GM04503 (cell line): ENCODE results near the gene SMARCAL1.

Experiments
- DNase-seq: peaks from one replicate; pipeline ENCODE4 v3.0.0-alpha.2; 2012; ENCODE audit warnings: low read depth

Gene SMARCAL1

GRCh38 chr2:216428618-216429350 lies 16.5 kb downstream of the SMARCAL1 start:
- DNase-seq: no peak

GRCh38 chr2:216429428-216429827 lies 17.1 kb downstream of the SMARCAL1 start:
- no peak for DNase-seq

- DNase-seq: no peak
Measured at GRCh38 chr2:216430811-216431530, 18.7 kb downstream of the SMARCAL1 start.

GRCh38 chr2:216431531-216431856 lies 19.2 kb downstream of the SMARCAL1 start:
- no peak for DNase-seq

GRCh38 chr2:216436383-216436782 lies 24.1 kb downstream of the SMARCAL1 start:
- no peak for DNase-seq

GRCh38 chr2:216441308-216442010 lies 29.2 kb downstream of the SMARCAL1 start:
- DNase-seq: no peak

GRCh38 chr2:216445501-216445900 lies 33.2 kb downstream of the SMARCAL1 start:
- no peak for DNase-seq

- no peak for DNase-seq
Measured at GRCh38 chr2:216446343-216446742, 34.1 kb downstream of the SMARCAL1 start.

- DNase-seq: no peak
Measured at GRCh38 chr2:216447293-216447692, 35.0 kb downstream of the SMARCAL1 start.

- no peak for DNase-seq
Measured at GRCh38 chr2:216448829-216449228, 36.5 kb downstream of the SMARCAL1 start.

GRCh38 chr2:216450346-216450745 lies 38.1 kb downstream of the SMARCAL1 start:
- no peak for DNase-seq

- no peak for DNase-seq
Measured at GRCh38 chr2:216450784-216451183, 38.5 kb downstream of the SMARCAL1 start.

GRCh38 chr2:216453955-216454614 lies 41.8 kb downstream of the SMARCAL1 start:
- no peak for DNase-seq

GRCh38 chr2:216463148-216463547 lies 50.9 kb downstream of the SMARCAL1 start:
- no peak for DNase-seq

- DNase-seq: no peak
Measured at GRCh38 chr2:216464104-216464720, 51.9 kb downstream of the SMARCAL1 start.

- peak; percentile 25 for DNase-seq
Measured at GRCh38 chr2:216465579-216466195, 53.4 kb downstream of the SMARCAL1 start.

- no peak for DNase-seq
Measured at GRCh38 chr2:216467845-216468244, 55.6 kb downstream of the SMARCAL1 start.

GRCh38 chr2:216469661-216470060 lies 57.4 kb downstream of the SMARCAL1 start:
- DNase-seq: no peak

- DNase-seq: no peak
Measured at GRCh38 chr2:216473187-216473586, 60.9 kb downstream of the SMARCAL1 start.

GRCh38 chr2:216474925-216475670 lies 62.8 kb downstream of the SMARCAL1 start:
- no peak for DNase-seq

- DNase-seq: no peak
Measured at GRCh38 chr2:216475767-216476166, 63.5 kb downstream of the SMARCAL1 start.
